OCI-M1 (cell line): ENCODE data around the gene GATA3.
"Not testable (repeated sequence)": the region's sequence is repeated elsewhere in the genome, so short reads cannot be mapped to it uniquely, and the experiment has no call there.

Source experiments
- DNase-seq: peaks from one replicate; lab custom pipeline; 2025; lab: John Stamatoyannopoulos, UW

The GATA3 gene

GRCh38 chr10:8054494-8055407 lies at the start of gene GATA3:
GATA3 (plus strand) TSS chr10:8054688; CDS start chr10:8055656, 968 bp downstream.
- no peak for DNase-seq

GRCh38 chr10:8006274-8006999 lies 48.1 kb upstream of the GATA3 start:
- no peak for DNase-seq

- no peak for DNase-seq
These were observed 45.5 kb upstream of the GATA3 start for GRCh38 chr10:8009031-8009430.

- no peak for DNase-seq
These were observed 41.5 kb upstream of the GATA3 start for GRCh38 chr10:8013006-8013405.

DNA sequence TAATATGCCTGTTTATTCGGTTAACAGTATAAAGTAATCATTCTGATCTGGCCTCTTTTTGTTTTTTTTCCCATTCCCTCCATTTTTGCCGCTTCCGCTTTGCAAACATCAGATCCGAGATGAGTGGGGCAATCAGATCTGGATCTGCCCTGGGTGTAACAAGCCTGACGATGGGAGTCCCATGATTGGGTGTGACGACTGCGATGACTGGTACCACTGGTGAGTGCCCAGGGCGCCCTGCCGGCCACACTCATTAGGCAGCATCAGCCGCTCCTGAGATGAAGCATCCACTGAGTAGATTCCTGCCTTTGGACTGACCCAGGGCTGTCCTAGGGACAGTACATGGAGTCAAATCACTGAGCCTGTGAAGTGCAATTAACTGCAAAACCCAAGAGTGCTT lies 40.9 kb upstream of the GATA3 start:
- DNase-seq = no peak

DNA sequence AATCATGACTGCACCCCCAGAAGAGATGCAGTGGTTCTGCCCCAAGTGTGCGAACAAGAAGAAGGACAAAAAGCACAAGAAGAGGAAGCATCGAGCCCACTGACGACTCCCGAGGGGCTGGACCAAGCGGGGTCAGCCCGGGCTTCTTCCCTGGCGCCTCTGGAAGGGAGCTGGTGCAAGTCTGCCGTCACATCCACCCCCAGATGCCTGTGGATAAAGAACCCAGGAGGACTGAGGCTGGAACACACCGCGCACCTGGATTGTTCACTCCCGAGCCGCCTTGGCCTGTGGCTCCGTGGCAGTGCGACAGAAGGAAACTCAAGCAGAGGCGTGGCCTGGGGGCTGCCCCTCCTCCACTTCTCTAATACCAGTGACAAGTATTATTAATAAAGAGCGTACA lies 39.8 kb upstream of the GATA3 start:
- DNase-seq = no peak

GRCh38 chr10:8017277-8017676 lies 37.2 kb upstream of the GATA3 start:
- DNase-seq = no peak

GRCh38 chr10:8023321-8023720 lies 31.2 kb upstream of the GATA3 start:
- DNase-seq = no peak

GRCh38 chr10:8023851-8024250 lies 30.6 kb upstream of the GATA3 start:
- no peak for DNase-seq

GRCh38 chr10:8026349-8027259 lies 27.9 kb upstream of the GATA3 start:
- DNase-seq = no peak

- DNase-seq = not testable (repeated sequence)
These were observed 23.3 kb upstream of the GATA3 start for GRCh38 chr10:8031211-8031610.

DNA sequence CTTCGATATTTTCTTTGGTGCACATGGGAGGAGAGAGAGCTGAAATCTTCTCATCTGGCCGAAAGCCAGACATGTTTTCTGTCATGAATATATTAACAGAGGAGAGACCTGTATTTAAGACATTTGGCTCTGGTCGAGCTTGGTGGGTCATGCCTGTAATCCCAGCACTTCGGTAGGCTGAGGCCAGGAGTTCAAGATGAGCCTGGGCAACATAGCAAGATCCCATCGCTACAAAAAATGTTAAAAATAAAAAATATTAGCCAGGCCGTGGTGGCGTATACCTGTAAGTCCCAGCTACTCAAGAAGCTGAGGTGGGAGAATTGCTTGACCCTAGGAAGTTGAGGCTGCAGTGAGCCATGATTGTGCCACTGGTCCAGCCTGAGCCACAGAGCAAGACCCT lies 21.9 kb upstream of the GATA3 start:
- DNase-seq = no peak

GRCh38 chr10:8033812-8034465 lies 20.5 kb upstream of the GATA3 start:
- DNase-seq = no peak

DNA sequence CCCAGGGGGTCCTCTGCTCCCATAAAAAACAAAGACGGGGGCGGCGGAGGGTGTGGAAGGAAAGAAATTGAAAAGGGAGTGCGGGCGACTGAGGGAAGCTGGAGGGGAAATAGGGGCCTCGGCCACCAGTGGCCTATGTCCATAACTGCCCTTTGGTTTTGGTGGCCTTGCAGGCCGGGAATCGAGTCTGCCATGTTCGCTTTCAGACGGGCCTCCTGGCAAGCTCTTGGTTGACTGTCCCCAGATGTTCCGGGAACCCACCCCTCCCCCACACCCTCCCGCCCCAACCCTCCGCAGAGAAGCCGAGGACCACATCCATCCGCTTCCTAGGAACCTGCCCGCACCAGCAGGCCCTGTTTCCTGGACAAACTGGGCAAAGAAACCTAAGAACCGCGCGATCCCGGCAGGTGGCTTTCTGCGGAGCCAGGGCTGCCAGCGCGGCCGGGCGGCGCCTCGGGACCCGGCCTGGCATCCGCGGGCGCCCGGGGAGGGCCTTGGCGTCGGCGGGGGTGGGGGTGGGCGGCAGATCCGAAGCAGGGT lies 20.0 kb upstream of the GATA3 start:
- DNase-seq = no peak

DNA sequence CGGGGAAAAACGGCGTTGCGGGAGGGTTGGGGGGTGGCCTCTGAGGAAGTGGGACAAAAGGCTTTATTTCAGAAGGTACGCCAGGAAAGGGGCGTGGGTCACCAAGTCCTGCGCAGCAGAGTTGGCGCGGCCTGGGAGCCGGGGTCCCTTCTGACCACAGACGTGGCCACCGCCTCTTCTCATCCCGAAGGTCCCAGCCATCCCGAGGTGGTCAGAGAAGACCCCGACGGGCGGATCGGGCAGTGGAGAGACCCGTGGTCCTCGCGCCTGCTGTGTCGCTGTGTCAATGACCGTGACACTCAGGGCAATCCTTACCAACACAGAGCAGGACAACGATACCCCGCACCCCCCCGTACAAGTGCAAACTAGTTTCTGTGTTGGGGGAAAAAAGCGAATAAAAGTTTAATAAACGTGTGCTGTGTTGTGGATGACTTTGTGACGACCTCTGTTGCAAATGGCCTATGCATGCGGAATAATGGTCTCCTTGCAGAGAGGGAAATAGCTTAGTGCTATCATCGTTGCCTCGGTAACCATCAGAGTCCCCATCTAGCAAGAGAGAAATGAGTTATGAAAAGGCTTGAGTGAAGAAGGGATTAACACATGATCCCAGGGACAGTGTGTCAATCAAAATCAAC lies 19.4 kb upstream of the GATA3 start:
- peak; percentile 64 for DNase-seq

GRCh38 chr10:8035641-8036470 lies 18.6 kb upstream of the GATA3 start:
- DNase-seq = no peak

DNA sequence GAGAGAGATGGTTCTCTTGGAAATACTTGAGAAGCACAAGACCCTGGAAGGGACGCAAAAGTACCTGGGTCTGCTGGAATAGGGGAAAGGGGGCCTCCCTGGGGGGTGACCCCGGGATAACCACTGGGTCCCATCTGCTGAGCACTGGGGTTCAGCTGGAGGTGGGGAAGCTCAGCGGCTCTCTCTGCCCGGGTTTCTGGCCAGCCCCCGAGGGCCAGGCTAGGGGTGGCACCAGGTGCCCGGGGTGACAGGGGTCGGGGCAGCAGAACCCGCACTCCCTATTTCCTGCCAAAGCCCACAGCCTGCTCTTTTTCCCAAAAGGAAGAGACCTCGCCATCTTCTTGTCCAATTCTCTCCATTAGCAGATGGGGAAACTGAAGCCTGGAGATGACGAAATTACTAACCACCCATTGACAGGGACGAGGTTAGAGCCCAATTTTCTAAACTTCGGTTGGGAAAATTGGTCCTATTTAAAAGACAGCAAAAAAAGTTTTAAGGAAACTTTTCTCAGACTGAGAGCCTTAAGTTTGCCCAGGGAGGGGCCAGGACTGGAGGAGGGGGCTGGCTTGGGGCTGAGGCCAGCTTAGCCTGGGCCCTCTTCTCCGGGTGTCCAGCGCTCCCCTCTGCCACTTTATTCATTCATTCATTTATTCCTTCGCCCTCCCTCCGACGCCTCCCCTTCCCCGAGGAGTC lies 17.8 kb upstream of the GATA3 start:
- DNase-seq = no peak

DNA sequence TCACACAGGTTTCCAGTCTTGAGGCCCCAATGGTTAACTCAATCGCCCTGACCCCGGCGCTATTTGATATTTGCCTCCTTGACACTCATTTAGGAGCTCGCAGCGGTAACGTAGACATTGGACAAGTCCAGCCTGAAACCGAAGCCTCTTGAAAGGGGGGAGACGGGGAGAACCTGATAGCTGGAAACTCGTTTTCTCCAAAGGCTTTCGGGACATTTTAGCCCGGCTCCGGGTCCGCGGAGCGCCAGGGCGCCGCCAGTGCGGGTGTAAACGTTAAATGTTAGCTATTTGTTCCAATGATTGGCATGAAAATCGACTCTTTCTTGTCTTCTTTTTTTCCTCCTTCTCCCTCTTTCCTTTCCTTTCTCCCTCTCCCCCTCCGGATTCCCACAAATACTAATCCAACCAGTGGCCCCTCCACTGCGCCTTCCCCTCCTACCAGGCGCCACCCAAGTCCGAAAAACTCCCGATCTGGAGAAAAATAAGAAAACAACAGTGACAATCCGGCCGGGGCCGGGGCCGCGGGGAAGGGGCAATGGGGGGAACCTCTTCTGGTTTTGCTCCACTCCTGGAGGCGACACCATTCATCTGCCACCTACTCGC lies 17.2 kb upstream of the GATA3 start:
- DNase-seq = no peak
